Measurements from ENCODE around the gene TNFRSF13B. TPM values are rescaled to one million over a fixed set of nuclear protein-coding genes. Genes with fewer than 3 reads are reported as not detected.

Gene TNFRSF13B
- total RNA-seq, 1 experiment from 2014 or later, result not detected

DNA sequence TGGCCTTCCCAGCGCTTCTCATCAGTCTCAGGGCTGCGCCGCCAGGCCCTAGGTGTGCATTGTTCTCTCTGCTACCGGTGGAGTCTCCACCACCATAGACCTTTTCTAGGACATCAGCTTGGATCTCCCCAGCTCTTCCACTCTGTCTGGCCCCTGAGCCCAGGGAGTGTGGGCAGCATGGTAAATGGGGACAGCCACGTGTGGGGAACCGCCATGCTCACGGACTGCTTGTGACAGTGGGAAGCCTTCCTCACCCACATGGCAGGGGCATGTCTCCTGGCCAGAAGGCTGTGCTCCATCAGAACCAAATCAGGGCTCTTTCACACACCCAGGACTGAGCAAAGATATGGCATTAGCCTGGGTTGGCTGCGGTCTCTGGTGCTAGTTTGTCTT, 51.3 kb downstream of the TNFRSF13B start:
- ATAC-seq, result no peak
- Histone ChIP-seq H4K20me1 (ENCODE audit: low read length) (no peaks in the 10 kb centered on the region), H3K9me2 (replicated peaks; ENCODE audit: low read length) (no peaks in the 10 kb centered on the region), H3K27me3 (ENCODE audit: low read length) (no peaks in the 10 kb centered on the region), H3K9me3 (ENCODE audit: low read length) (no peaks in the 10 kb centered on the region), H3K4me1 (ENCODE audit: insufficient read depth, low read length) (peaks cover 11% of the 10 kb centered on the region), H3K36me3 (ENCODE audit: low read depth, low read length) (no peaks in the 10 kb centered on the region), H2AFZ (ENCODE audit: low read length) (no peak overlapping the region), H3F3A (ENCODE audit: low read length, unreplicated experiment) (no peaks in the 10 kb centered on the region), H3K4me3 (ENCODE audit: low read length) (no peak overlapping the region), H3K27ac (ENCODE audit: low read length) (no peak overlapping the region), H3K9ac (ENCODE audit: low read length) (no peak overlapping the region), H3K4me2 (ENCODE audit: low read length) (no peak overlapping the region), H3K79me2 (ENCODE audit: low read length) (no peaks in the 10 kb centered on the region)
- no peak for DNase-seq
- no TSS peak for BruUV-seq (replicated peaks)
- ChIA-PET CTCF (no interaction called here), POLR2A (ENCODE audit: unreplicated experiment) (no interaction called here)
- intact Hi-C loops (cut with micrococcal nuclease), result no loop called here
- no peak for TF ChIP-seq EZH2 (IDR thresholded peaks at IDR 0.05; ENCODE audit: low read length, unreplicated experiment)
- TF ChIP-seq, protein P1, sequence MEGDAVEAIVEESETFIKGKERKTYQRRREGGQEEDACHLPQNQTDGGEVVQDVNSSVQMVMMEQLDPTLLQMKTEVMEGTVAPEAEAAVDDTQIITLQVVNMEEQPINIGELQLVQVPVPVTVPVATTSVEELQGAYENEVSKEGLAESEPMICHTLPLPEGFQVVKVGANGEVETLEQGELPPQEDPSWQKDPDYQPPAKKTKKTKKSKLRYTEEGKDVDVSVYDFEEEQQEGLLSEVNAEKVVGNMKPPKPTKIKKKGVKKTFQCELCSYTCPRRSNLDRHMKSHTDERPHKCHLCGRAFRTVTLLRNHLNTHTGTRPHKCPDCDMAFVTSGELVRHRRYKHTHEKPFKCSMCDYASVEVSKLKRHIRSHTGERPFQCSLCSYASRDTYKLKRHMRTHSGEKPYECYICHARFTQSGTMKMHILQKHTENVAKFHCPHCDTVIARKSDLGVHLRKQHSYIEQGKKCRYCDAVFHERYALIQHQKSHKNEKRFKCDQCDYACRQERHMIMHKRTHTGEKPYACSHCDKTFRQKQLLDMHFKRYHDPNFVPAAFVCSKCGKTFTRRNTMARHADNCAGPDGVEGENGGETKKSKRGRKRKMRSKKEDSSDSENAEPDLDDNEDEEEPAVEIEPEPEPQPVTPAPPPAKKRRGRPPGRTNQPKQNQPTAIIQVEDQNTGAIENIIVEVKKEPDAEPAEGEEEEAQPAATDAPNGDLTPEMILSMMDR (conservative IDR thresholded peaks at IDR 0.05; ENCODE audit: low read depth, low read length), result no peak
- TF ChIP-seq EZH2phosphoT487 (IDR thresholded peaks at IDR 0.05; ENCODE audit: borderline replicate concordance, low read length), result no peak

DNA sequence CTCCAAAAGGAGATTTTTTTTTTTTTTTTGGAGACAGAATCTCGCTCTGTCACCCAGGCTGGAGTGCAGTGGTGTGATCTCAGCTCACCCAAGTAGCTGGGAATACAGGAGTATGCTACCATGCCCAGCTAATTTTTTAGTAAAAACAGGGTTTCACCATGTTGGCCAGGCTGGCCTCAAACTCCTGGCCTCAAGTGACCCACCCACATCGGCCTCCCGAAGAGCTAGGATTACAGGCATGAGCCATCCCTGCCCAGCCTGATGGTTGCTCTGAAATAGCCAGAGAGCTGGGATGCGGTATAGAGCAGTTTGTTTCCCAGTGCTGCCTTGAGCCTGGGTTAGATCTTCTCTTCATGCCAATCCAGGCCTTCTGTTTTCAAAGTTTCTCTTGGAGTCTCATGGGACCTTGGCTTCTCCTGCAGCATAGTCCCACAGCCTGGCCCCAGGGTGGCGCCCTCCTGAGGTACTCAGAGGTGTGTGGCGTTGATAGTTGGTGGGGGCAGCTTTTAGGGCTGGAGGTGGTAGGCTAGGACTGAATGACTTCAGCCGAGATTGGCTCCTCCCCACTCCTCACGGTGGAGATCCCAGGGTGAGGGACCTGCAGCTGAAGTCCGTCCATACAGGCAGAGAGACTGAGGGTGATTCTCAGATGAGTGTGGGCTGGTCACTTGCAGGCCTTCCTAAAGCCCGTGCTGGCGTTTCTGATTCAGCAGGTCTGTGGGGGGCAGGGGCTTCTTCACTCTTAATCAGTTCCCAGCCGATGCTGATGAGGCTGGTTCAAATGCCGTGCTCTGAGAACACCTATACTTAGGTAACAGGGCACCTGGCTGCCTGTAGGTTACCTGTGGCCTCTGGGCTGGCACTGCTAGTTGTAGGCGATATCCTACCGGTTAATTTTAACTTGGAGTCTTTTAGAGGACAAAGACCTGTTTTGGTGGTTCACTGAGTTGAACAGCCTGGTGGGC, 52.0 kb downstream of the TNFRSF13B start:
- Histone ChIP-seq H2AFZ (ENCODE audit: low read length) (no peak overlapping the region), H3K9ac (ENCODE audit: low read length) (no peak overlapping the region), H3K9me3 (ENCODE audit: low read length) (no peaks in the 10 kb centered on the region), H3K4me2 (ENCODE audit: low read length) (no peak overlapping the region), H4K20me1 (ENCODE audit: low read length) (no peaks in the 10 kb centered on the region), H3K27me3 (ENCODE audit: low read length) (no peaks in the 10 kb centered on the region), H3K27ac (ENCODE audit: low read length) (no peak overlapping the region), H3K4me1 (ENCODE audit: insufficient read depth, low read length) (peaks cover 11% of the 10 kb centered on the region), H3F3A (ENCODE audit: low read length, unreplicated experiment) (no peaks in the 10 kb centered on the region), H3K36me3 (ENCODE audit: low read depth, low read length) (no peaks in the 10 kb centered on the region), H3K9me2 (replicated peaks; ENCODE audit: low read length) (no peaks in the 10 kb centered on the region), H3K4me3 (ENCODE audit: low read length) (no peak overlapping the region), H3K79me2 (ENCODE audit: low read length) (no peaks in the 10 kb centered on the region)
- no TSS peak for BruUV-seq (replicated peaks)
- no peak for TF ChIP-seq EZH2 (IDR thresholded peaks at IDR 0.05; ENCODE audit: low read length, unreplicated experiment)
- TF ChIP-seq, protein P1 (conservative IDR thresholded peaks at IDR 0.05; ENCODE audit: low read depth, low read length), result peak; percentile 48
- intact Hi-C loops (cut with micrococcal nuclease), result no loop called here
- no peak for ATAC-seq
- DNase-seq, result no peak
- CTCF ChIA-PET, result no interaction called here
- POLR2A ChIA-PET (ENCODE audit: unreplicated experiment), result no interaction called here

DNA sequence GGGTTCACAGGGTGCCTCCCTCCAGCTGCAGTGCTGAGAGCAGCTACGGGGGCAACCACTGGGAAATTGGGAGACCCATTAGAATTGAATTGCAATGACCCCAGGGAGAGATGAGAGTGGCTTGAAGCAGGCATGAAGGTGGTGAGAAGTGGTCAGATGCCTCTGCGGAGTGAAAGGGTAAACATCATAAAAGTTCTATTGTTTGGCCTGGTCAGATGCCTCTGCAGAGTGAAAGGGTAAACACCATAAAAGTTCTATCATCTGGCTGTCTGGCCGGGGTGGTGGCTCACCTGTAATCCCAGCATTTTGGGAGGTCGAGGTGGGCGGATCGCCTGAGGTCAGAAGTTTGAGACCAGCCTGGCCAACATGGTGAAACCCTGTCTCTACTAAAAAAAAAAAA, 53.5 kb downstream of the TNFRSF13B start:
- Histone ChIP-seq H3K4me3 (ENCODE audit: low read length) (no peak overlapping the region), H3K36me3 (ENCODE audit: low read depth, low read length) (no peaks in the 10 kb centered on the region), H3K27me3 (ENCODE audit: low read length) (no peaks in the 10 kb centered on the region), H3K9me3 (ENCODE audit: low read length) (no peaks in the 10 kb centered on the region), H2AFZ (ENCODE audit: low read length) (no peak overlapping the region), H3F3A (ENCODE audit: low read length, unreplicated experiment) (no peaks in the 10 kb centered on the region), H3K79me2 (ENCODE audit: low read length) (no peaks in the 10 kb centered on the region), H3K4me1 (ENCODE audit: insufficient read depth, low read length) (peaks cover 11% of the 10 kb centered on the region), H3K27ac (ENCODE audit: low read length) (no peak overlapping the region), H3K9ac (ENCODE audit: low read length) (no peak overlapping the region), H3K9me2 (replicated peaks; ENCODE audit: low read length) (no peaks in the 10 kb centered on the region), H3K4me2 (ENCODE audit: low read length) (peak overlapping the region; percentile 58), H4K20me1 (ENCODE audit: low read length) (no peaks in the 10 kb centered on the region)
- TF ChIP-seq EZH2phosphoT487 (IDR thresholded peaks at IDR 0.05; ENCODE audit: borderline replicate concordance, low read length) (no peak), EZH2 (IDR thresholded peaks at IDR 0.05; ENCODE audit: low read length, unreplicated experiment) (no peak)
- TF ChIP-seq, protein P1 (conservative IDR thresholded peaks at IDR 0.05; ENCODE audit: low read depth, low read length), result no peak
- DNase-seq, result peak; percentile 78
- CTCF ChIA-PET, result no interaction called here
- POLR2A ChIA-PET (ENCODE audit: unreplicated experiment), result no interaction called here
- intact Hi-C loops (cut with micrococcal nuclease), result no loop called here
- no TSS peak for BruUV-seq (replicated peaks)
- peak; percentile 90 for ATAC-seq
